Measurements from ENCODE around the gene LSR. TPM values are rescaled to one million over a fixed set of nuclear protein-coding genes. Genes with fewer than 3 reads are reported as not detected.
"Not testable (repeated sequence)": the region's sequence is repeated elsewhere in the genome, so short reads cannot be mapped to it uniquely, and the experiment has no call there.

LSR gene
- total RNA-seq, 2 experiments from 2014 or later, result 13.2 to 13.3 TPM

- H3K36me3 Mint-ChIP-seq (ENCODE audit: low read depth), result peaks cover 33% of the 10 kb centered on the region
- no peak for DNase-seq
- no peak overlapping the region for H3K4me3 Mint-ChIP-seq
- no peaks in the 10 kb centered on the region for H3K4me1 Mint-ChIP-seq
- ChIA-PET CTCF (no interaction called here), POLR2A (interaction anchor here (1.8 kb wide), 1 partner anchor 9 kb away, joined by 6 read pairs; no protein-coding TSS in a partner anchor)
- no peak overlapping the region for H3K27ac Mint-ChIP-seq
- H3K9me3 Mint-ChIP-seq, result no peaks in the 10 kb centered on the region
- peaks cover 16% of the 10 kb centered on the region for H3K27me3 Mint-ChIP-seq
These were observed 29.9 kb downstream of the LSR start for GRCh38 chr19:35278578-35279284.

- ChIA-PET CTCF (no interaction called here), POLR2A (interaction anchor here (1.8 kb wide), 1 partner anchor 10 kb away, joined by 6 read pairs; no protein-coding TSS in a partner anchor)
- H3K27ac Mint-ChIP-seq, result no peak overlapping the region
These were observed 30.6 kb downstream of the LSR start for GRCh38 chr19:35279374-35279773.

GRCh38 chr19:35279985-35280821 is 31.4 kb downstream of the LSR start:
- Mint-ChIP-seq H3K27ac (no peak overlapping the region), H3K4me1 (no peaks in the 10 kb centered on the region), H3K27me3 (peaks cover 21% of the 10 kb centered on the region), H3K36me3 (ENCODE audit: low read depth) (peaks cover 19% of the 10 kb centered on the region), H3K9me3 (no peaks in the 10 kb centered on the region), H3K4me3 (no peak overlapping the region)
- CTCF ChIA-PET, result no interaction called here
- DNase-seq, result no peak
- POLR2A ChIA-PET, result interaction anchor here (0.8 to 1.3 kb wide), 3 partner anchors 9 to 22 kb away, joined by 3 to 4 read pairs (median 3); no protein-coding TSS in a partner anchor

More at GRCh38 chr19:35279374-35279773, 30.6 kb downstream of the LSR start:
- Mint-ChIP-seq H3K4me3 (no peak overlapping the region), H3K4me1 (no peaks in the 10 kb centered on the region), H3K9me3 (no peaks in the 10 kb centered on the region), H3K36me3 (ENCODE audit: low read depth) (peaks cover 26% of the 10 kb centered on the region), H3K27me3 (peaks cover 18% of the 10 kb centered on the region)
- no peak for DNase-seq

- no peak overlapping the region for H3K27ac Mint-ChIP-seq
- H3K36me3 Mint-ChIP-seq (ENCODE audit: low read depth), result peaks cover 11% of the 10 kb centered on the region
- DNase-seq, result no peak
- ChIA-PET POLR2A (interaction anchor here (0.9 to 1.3 kb wide), 2 partner anchors 14 to 21 kb away, joined by 3 read pairs; no protein-coding TSS in a partner anchor), CTCF (no interaction called here)
- no peak overlapping the region for H3K4me3 Mint-ChIP-seq
- H3K27me3 Mint-ChIP-seq, result peaks cover 21% of the 10 kb centered on the region
- no peaks in the 10 kb centered on the region for H3K9me3 Mint-ChIP-seq
- no peaks in the 10 kb centered on the region for H3K4me1 Mint-ChIP-seq
These were observed 32.5 kb downstream of the LSR start for GRCh38 chr19:35281303-35281702.

GRCh38 chr19:35284153-35285094 is 35.6 kb downstream of the LSR start:
- no peaks in the 10 kb centered on the region for H3K9me3 Mint-ChIP-seq
- H3K27me3 Mint-ChIP-seq, result peaks cover 22% of the 10 kb centered on the region
- H3K4me1 Mint-ChIP-seq, result no peaks in the 10 kb centered on the region
- POLR2A ChIA-PET, result no interaction called here
- H3K27ac Mint-ChIP-seq, result no peak overlapping the region
- H3K36me3 Mint-ChIP-seq (ENCODE audit: low read depth), result peaks cover 1% of the 10 kb centered on the region
- DNase-seq, result no peak
- CTCF ChIA-PET, result no interaction called here
- no peak overlapping the region for H3K4me3 Mint-ChIP-seq

GRCh38 chr19:35285095-35285449 is 36.3 kb downstream of the LSR start:
- no peaks in the 10 kb centered on the region for H3K9me3 Mint-ChIP-seq
- H3K27ac Mint-ChIP-seq, result no peak overlapping the region
- ChIA-PET CTCF (interaction anchor here (0.6 kb wide), 1 partner anchor 214 kb away, joined by 3 read pairs; no protein-coding TSS in a partner anchor), POLR2A (no interaction called here)
- no peak overlapping the region for H3K4me3 Mint-ChIP-seq
- H3K27me3 Mint-ChIP-seq, result peaks cover 22% of the 10 kb centered on the region
- no peaks in the 10 kb centered on the region for H3K36me3 Mint-ChIP-seq (ENCODE audit: low read depth)
- H3K4me1 Mint-ChIP-seq, result no peaks in the 10 kb centered on the region
- DNase-seq, result no peak

GRCh38 chr19:35285465-35285864 is 36.7 kb downstream of the LSR start:
- H3K4me1 Mint-ChIP-seq; H3K36me3 Mint-ChIP-seq (ENCODE audit: low read depth); H3K9me3 Mint-ChIP-seq; H3K27ac Mint-ChIP-seq; H3K4me3 Mint-ChIP-seq; DNase-seq; POLR2A ChIA-PET: not testable (repeated sequence)
- peaks cover 22% of the 10 kb centered on the region for H3K27me3 Mint-ChIP-seq
- CTCF ChIA-PET, result interaction anchor here (0.6 kb wide), 1 partner anchor 214 kb away, joined by 3 read pairs; no protein-coding TSS in a partner anchor

- POLR2A ChIA-PET; H3K4me3 Mint-ChIP-seq; H3K36me3 Mint-ChIP-seq (ENCODE audit: low read depth); H3K27ac Mint-ChIP-seq; H3K4me1 Mint-ChIP-seq; DNase-seq; H3K9me3 Mint-ChIP-seq: not testable (repeated sequence)
- peaks cover 22% of the 10 kb centered on the region for H3K27me3 Mint-ChIP-seq
- CTCF ChIA-PET, result interaction anchor here (1.3 kb wide), 1 partner anchor 132 kb away, joined by 3 read pairs; the partner anchor contains the start of gene FXYD5
These were observed 37.3 kb downstream of the LSR start for GRCh38 chr19:35286101-35286500.

- Mint-ChIP-seq H3K36me3 (ENCODE audit: low read depth) (no peaks in the 10 kb centered on the region), H3K9me3 (no peaks in the 10 kb centered on the region), H3K4me1 (no peaks in the 10 kb centered on the region), H3K27me3 (peaks cover 14% of the 10 kb centered on the region), H3K4me3 (no peak overlapping the region), H3K27ac (no peak overlapping the region)
- ChIA-PET CTCF (no interaction called here), POLR2A (no interaction called here)
- DNase-seq, result no peak
These were observed 38.9 kb downstream of the LSR start for GRCh38 chr19:35287713-35288112.

- DNase-seq, result no peak
- Mint-ChIP-seq H3K4me3 (no peak overlapping the region), H3K36me3 (ENCODE audit: low read depth) (no peaks in the 10 kb centered on the region), H3K9me3 (no peaks in the 10 kb centered on the region), H3K4me1 (no peaks in the 10 kb centered on the region), H3K27me3 (peaks cover 11% of the 10 kb centered on the region), H3K27ac (no peak overlapping the region)
- ChIA-PET CTCF (no interaction called here), POLR2A (interaction anchor here (1.5 kb wide), 1 partner anchor 8 kb away, joined by 4 read pairs; no protein-coding TSS in a partner anchor)
These were observed 39.5 kb downstream of the LSR start for GRCh38 chr19:35288331-35288730.

- CTCF ChIA-PET, result no interaction called here
- Mint-ChIP-seq H3K9me3 (no peaks in the 10 kb centered on the region), H3K36me3 (ENCODE audit: low read depth) (no peaks in the 10 kb centered on the region), H3K4me3 (no peak overlapping the region), H3K4me1 (no peaks in the 10 kb centered on the region), H3K27ac (no peak overlapping the region), H3K27me3 (peaks cover 9% of the 10 kb centered on the region)
- DNase-seq, result no peak
- POLR2A ChIA-PET, result interaction anchor here (1.5 kb wide), 1 partner anchor 9 kb away, joined by 4 read pairs; no protein-coding TSS in a partner anchor
These were observed 40.1 kb downstream of the LSR start for GRCh38 chr19:35288906-35289305.

- DNase-seq, result no peak
- CTCF ChIA-PET, result no interaction called here
- Mint-ChIP-seq H3K36me3 (ENCODE audit: low read depth) (no peaks in the 10 kb centered on the region), H3K27me3 (peaks cover 4% of the 10 kb centered on the region), H3K9me3 (no peaks in the 10 kb centered on the region), H3K27ac (no peak overlapping the region), H3K4me3 (no peak overlapping the region), H3K4me1 (peaks cover under 1% of the 10 kb centered on the region)
- POLR2A ChIA-PET, result no interaction called here
These were observed 41.8 kb downstream of the LSR start for GRCh38 chr19:35290381-35291127.

All from activated CD4-positive, alpha-beta memory T cell treated with anti-CD3 and anti-CD28 coated beads, Interleukin-2, amount 10 ng/mL, durations not matched to agents 7 days and 5 days (primary cell).